Endothelial cell of coronary artery (primary cell): ENCODE measurements around the gene PSMD10. TPM values are rescaled to one million over a fixed set of nuclear protein-coding genes. Genes with fewer than 3 reads are reported as not detected.

ENCODE experiments used
- total RNA-seq: library from RNA; depleted of rRNA; stranded (reverse); fragments of >200 nt; gene quantifications from 2 replicates; pipeline ENCODE4 v1.2.3, GENCODE V29; 2014

PSMD10 gene, protein sequence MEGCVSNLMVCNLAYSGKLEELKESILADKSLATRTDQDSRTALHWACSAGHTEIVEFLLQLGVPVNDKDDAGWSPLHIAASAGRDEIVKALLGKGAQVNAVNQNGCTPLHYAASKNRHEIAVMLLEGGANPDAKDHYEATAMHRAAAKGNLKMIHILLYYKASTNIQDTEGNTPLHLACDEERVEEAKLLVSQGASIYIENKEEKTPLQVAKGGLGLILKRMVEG
- 99.1 and 117 TPM in 2 replicates for total RNA-seq

DNA sequence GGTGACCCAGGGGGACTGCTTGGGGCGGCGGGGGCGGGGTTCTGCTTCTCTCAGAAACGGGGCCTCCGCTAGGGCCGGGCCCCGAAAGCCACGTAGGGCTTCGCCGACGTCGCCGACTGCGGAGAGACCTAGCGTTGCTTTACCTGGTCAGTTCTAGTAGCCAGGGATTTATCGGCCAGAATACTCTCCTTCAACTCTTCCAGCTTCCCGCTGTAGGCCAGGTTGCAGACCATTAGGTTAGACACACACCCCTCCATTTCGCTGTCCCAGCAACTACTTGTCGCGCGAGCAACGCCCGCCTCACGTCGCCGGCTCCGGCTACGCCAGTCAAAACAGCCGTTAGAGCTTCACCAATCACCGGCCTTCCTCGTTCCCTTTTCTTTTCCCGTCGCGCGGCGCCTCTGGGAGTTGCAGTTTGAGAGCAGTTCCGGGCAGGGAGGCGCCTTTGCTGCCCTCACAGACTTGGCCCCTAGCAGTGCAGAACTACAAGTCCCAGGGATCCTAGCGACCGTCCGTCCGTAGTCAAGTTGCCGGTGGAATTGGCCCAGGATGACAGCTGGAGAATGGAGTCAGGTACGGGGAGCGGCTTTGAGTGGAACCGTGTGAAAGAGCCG lies at the start of gene PSMD10, which contains the start of gene ATG4A:
PSMD10 (minus strand) TSS at position 279 of the 614 bp plus-strand sequence; CDS start at position 257, 22 bp downstream.
ATG4A (plus strand) TSS at position 515 of the 614 bp plus-strand sequence; CDS start at position 564, 49 bp downstream.

DNA sequence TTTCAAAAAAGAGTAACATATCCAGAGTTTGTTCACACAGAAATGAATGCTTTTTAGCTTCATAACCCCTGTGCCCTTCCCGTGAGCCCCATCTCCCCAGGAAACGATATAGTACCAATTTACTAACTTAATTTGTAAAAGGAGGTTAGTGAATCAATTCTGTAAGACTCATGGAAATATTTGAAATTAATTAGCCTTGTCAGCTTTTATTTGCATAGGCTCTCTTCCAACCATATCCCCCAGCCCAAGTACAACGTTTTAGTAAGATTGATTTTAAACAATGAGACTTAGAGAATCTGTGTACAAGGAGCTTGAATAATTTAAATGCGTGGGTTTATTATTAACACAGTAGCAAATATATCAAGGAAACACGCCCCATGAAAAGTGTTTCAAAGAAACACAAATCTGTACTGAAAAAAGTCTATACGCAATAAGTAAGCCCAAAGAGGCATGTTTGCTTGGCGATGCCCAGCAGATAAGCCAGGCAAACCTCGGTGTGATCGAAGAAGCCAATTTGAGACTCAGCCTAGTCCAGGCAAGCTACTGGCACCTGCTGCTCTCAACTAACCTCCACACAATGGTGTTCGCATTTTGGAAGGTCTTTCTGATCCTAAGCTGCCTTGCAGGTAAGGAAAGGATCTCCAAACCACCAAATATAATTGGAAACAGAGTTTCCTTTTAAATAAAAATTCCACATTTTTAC lies 46.6 kb downstream of the PSMD10 start, which contains the start of gene VSIG1:
VSIG1 (plus strand) TSS at position 512 of the 703 bp plus-strand sequence; CDS start at position 578, 66 bp downstream.

Other genes starting within 250 kb of the PSMD10 start
- not detected in 2 replicates for gene TEX13B, start 109.2 kb downstream of the PSMD10 start, total RNA-seq
- gene VSIG1, start 46.5 kb downstream of the PSMD10 start, total RNA-seq = 0.19 and 0.72 TPM in 2 replicates
- 22.4 and 30.0 TPM in 2 replicates for gene ATG4A, start 236 bp upstream of the PSMD10 start, total RNA-seq